ENCODE measurements around the gene PFAS.
A peak's percentile ranks its signal among the peaks of the same experiment; 100 is the strongest.
"Not testable (repeated sequence)": the region's sequence is repeated elsewhere in the genome, so short reads cannot be mapped to it uniquely, and the experiment has no call there.

Gene PFAS

GRCh38 chr17:8237175-8237574 is 11.9 kb upstream of the PFAS start:
- Histone ChIP-seq H3K9me3 (ENCODE audit: control insufficient read depth, insufficient read depth, low read length) (no peaks in the 10 kb centered on the region), H3K4me3 (ENCODE audit: low read depth, low read length) (no peak overlapping the region), H3K9ac (ENCODE audit: low read depth, low read length) (no peak overlapping the region), H3K4me1 (ENCODE audit: control insufficient read depth, insufficient read depth, low read length) (no peaks in the 10 kb centered on the region), H3K27me3 (ENCODE audit: control insufficient read depth, insufficient read depth, low read length) (no peaks in the 10 kb centered on the region), H3K36me3 (ENCODE audit: control insufficient read depth, insufficient read depth, low read length) (peaks cover 34% of the 10 kb centered on the region)

DNA sequence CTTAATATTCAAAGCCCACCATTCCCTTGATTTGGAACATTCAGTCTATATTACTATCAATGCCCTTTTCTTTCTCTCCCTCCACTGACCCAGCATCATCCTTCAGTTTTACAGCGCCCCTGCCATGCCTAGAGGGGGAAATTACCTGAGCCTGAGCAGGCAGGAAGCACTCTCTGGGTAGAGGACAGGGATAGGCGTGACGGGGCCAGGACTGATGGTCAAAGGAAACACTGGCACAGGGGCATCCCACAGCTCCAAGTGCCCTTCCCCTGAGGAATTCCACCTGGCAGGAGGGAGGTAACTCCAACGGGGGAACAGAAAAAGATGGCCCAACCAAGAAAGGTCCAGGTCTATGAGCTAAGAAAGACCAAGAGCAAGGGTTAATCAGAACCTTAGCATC is 11.2 kb upstream of the PFAS start:
- Histone ChIP-seq H3K4me3 (ENCODE audit: low read depth, low read length) (no peak overlapping the region), H3K4me1 (ENCODE audit: control insufficient read depth, insufficient read depth, low read length) (no peaks in the 10 kb centered on the region), H3K9ac (ENCODE audit: low read depth, low read length) (no peak overlapping the region), H3K9me3 (ENCODE audit: control insufficient read depth, insufficient read depth, low read length) (no peaks in the 10 kb centered on the region), H3K27me3 (ENCODE audit: control insufficient read depth, insufficient read depth, low read length) (no peaks in the 10 kb centered on the region), H3K36me3 (ENCODE audit: control insufficient read depth, insufficient read depth, low read length) (peaks cover 28% of the 10 kb centered on the region)

- Histone ChIP-seq H3K27me3 (ENCODE audit: control insufficient read depth, insufficient read depth, low read length) (no peaks in the 10 kb centered on the region), H3K9me3 (ENCODE audit: control insufficient read depth, insufficient read depth, low read length) (no peaks in the 10 kb centered on the region), H3K36me3 (ENCODE audit: control insufficient read depth, insufficient read depth, low read length) (no peaks in the 10 kb centered on the region), H3K4me3 (ENCODE audit: low read depth, low read length) (no peak overlapping the region), H3K4me1 (ENCODE audit: control insufficient read depth, insufficient read depth, low read length) (no peaks in the 10 kb centered on the region), H3K9ac (ENCODE audit: low read depth, low read length) (no peak overlapping the region)
These were observed 5.3 kb upstream of the PFAS start for GRCh38 chr17:8243827-8244226.

GRCh38 chr17:8244768-8245167 is 4.3 kb upstream of the PFAS start:
- Histone ChIP-seq H3K9me3 (ENCODE audit: control insufficient read depth, insufficient read depth, low read length) (no peaks in the 10 kb centered on the region), H3K27me3 (ENCODE audit: control insufficient read depth, insufficient read depth, low read length) (no peaks in the 10 kb centered on the region), H3K36me3 (ENCODE audit: control insufficient read depth, insufficient read depth, low read length) (no peaks in the 10 kb centered on the region), H3K4me1 (ENCODE audit: control insufficient read depth, insufficient read depth, low read length) (no peaks in the 10 kb centered on the region), H3K9ac (ENCODE audit: low read depth, low read length) (no peak overlapping the region), H3K4me3 (ENCODE audit: low read depth, low read length) (no peak overlapping the region)

- Histone ChIP-seq H3K4me3 (ENCODE audit: low read depth, low read length) (peak overlapping the region; percentile 99), H3K9ac (ENCODE audit: low read depth, low read length) (peak overlapping the region; percentile 93), H3K4me1 (ENCODE audit: control insufficient read depth, insufficient read depth, low read length) (peaks cover 3% of the 10 kb centered on the region), H3K27me3 (ENCODE audit: control insufficient read depth, insufficient read depth, low read length) (no peaks in the 10 kb centered on the region), H3K36me3 (ENCODE audit: control insufficient read depth, insufficient read depth, low read length) (peaks cover 8% of the 10 kb centered on the region), H3K9me3 (ENCODE audit: control insufficient read depth, insufficient read depth, low read length) (no peaks in the 10 kb centered on the region)
These were observed 772 bp downstream of the PFAS start for GRCh38 chr17:8249621-8250500.

DNA sequence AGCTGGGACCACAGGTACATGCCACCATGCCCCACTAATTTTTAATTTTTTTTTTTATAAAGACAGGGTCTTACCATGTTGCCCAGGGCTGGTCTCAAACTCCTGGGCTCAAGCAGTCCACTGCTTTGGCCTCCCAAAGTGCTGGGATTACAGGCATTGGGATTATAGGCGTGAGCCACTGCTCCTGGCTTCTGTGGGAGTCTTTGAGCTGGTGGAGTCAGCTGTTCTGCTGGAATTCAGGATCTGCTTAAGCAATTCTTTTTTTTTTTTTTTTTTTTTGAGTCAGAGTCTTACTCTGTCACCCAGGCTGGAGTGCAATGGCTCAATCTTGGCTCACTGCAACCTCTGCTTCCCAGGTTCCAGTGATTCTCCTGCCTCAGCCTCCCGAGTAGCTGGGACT is 2.3 kb downstream of the PFAS start:
- H3K27me3 ChIP-seq (ENCODE audit: control insufficient read depth, insufficient read depth, low read length); H3K9me3 ChIP-seq (ENCODE audit: control insufficient read depth, insufficient read depth, low read length); H3K4me1 ChIP-seq (ENCODE audit: control insufficient read depth, insufficient read depth, low read length); H3K9ac ChIP-seq (ENCODE audit: low read depth, low read length); H3K4me3 ChIP-seq (ENCODE audit: low read depth, low read length): not testable (repeated sequence)
- H3K36me3 ChIP-seq (ENCODE audit: control insufficient read depth, insufficient read depth, low read length): peaks cover 24% of the 10 kb centered on the region

DNA sequence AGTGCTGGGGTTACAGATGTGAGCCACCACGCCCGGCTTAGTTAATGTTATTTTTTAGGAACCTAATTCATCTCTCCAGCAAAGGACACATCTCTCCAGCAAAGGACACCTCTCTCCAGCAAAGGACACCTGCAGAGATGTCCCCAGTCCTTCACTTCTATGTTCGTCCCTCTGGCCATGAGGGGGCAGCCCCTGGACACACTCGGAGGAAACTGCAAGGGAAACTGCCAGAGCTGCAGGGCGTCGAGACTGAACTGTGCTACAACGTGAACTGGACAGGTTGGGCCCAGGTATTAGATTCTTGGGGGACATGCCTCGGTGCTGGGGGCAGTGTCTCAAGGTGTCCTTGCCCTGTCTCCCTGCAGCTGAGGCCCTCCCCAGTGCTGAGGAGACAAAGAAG is 4.7 kb downstream of the PFAS start:
- H3K36me3 ChIP-seq (ENCODE audit: control insufficient read depth, insufficient read depth, low read length): peaks cover 37% of the 10 kb centered on the region
- H3K4me1 ChIP-seq (ENCODE audit: control insufficient read depth, insufficient read depth, low read length): peaks cover 3% of the 10 kb centered on the region
- H3K4me3 ChIP-seq (ENCODE audit: low read depth, low read length): no peak overlapping the region
- no peak overlapping the region for H3K9ac ChIP-seq (ENCODE audit: low read depth, low read length)
- H3K9me3 ChIP-seq (ENCODE audit: control insufficient read depth, insufficient read depth, low read length): no peaks in the 10 kb centered on the region
- no peaks in the 10 kb centered on the region for H3K27me3 ChIP-seq (ENCODE audit: control insufficient read depth, insufficient read depth, low read length)

DNA sequence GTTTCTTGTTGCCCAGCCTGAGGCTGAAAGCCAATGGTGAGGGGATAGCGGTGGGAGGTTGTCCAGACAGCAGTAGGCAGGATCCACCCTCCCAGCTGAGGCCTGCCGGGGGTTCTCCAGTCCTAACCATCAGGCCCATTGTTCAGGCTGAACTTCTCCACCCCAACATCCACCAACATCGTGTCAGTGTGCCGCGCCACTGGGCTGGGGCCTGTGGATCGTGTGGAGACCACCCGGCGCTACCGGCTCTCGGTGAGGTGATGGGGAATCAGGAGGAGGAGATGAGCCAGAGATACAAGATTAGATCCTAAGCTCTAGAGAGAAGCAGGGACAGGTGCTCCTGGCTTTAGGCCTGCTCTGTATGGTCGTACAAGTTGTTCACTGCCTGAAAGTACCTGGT is 5.8 kb downstream of the PFAS start:
- Histone ChIP-seq H3K4me1 (ENCODE audit: control insufficient read depth, insufficient read depth, low read length) (peaks cover 3% of the 10 kb centered on the region), H3K4me3 (ENCODE audit: low read depth, low read length) (no peak overlapping the region), H3K9ac (ENCODE audit: low read depth, low read length) (no peak overlapping the region), H3K27me3 (ENCODE audit: control insufficient read depth, insufficient read depth, low read length) (no peaks in the 10 kb centered on the region), H3K9me3 (ENCODE audit: control insufficient read depth, insufficient read depth, low read length) (no peaks in the 10 kb centered on the region), H3K36me3 (ENCODE audit: control insufficient read depth, insufficient read depth, low read length) (peaks cover 42% of the 10 kb centered on the region)

DNA sequence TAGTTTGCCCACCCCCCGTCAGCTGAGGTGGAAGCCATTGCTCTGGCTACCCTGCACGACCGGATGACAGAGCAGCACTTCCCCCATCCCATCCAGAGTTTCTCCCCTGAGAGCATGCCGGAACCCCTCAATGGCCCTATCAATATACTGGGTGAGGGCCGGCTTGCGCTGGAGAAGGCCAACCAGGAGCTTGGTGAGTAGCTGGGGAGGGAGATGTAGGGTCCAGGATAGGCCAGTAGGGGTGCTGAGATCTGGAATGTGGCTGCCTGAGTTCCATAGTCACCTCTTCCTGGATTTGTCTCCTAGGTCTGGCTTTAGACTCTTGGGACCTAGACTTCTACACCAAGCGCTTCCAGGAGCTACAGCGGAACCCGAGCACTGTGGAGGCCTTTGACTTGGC is 6.4 kb downstream of the PFAS start:
- Histone ChIP-seq H3K9me3 (ENCODE audit: control insufficient read depth, insufficient read depth, low read length) (no peaks in the 10 kb centered on the region), H3K4me1 (ENCODE audit: control insufficient read depth, insufficient read depth, low read length) (no peaks in the 10 kb centered on the region), H3K4me3 (ENCODE audit: low read depth, low read length) (no peak overlapping the region), H3K9ac (ENCODE audit: low read depth, low read length) (no peak overlapping the region), H3K27me3 (ENCODE audit: control insufficient read depth, insufficient read depth, low read length) (no peaks in the 10 kb centered on the region), H3K36me3 (ENCODE audit: control insufficient read depth, insufficient read depth, low read length) (peaks cover 42% of the 10 kb centered on the region)

- Histone ChIP-seq H3K36me3 (ENCODE audit: control insufficient read depth, insufficient read depth, low read length) (peaks cover 47% of the 10 kb centered on the region), H3K4me1 (ENCODE audit: control insufficient read depth, insufficient read depth, low read length) (no peaks in the 10 kb centered on the region)
These were observed 7.2 kb downstream of the PFAS start for GRCh38 chr17:8256291-8256690.

GRCh38 chr17:8256691-8257090 is 7.6 kb downstream of the PFAS start:
- H3K36me3 ChIP-seq (ENCODE audit: control insufficient read depth, insufficient read depth, low read length): peaks cover 51% of the 10 kb centered on the region
- H3K9ac ChIP-seq (ENCODE audit: low read depth, low read length): no peak overlapping the region
- H3K9me3 ChIP-seq (ENCODE audit: control insufficient read depth, insufficient read depth, low read length): no peaks in the 10 kb centered on the region

More at GRCh38 chr17:8256291-8256690, 7.2 kb downstream of the PFAS start:
- H3K9me3 ChIP-seq (ENCODE audit: control insufficient read depth, insufficient read depth, low read length): no peaks in the 10 kb centered on the region
- no peaks in the 10 kb centered on the region for H3K27me3 ChIP-seq (ENCODE audit: control insufficient read depth, insufficient read depth, low read length)
- no peak overlapping the region for H3K4me3 ChIP-seq (ENCODE audit: low read depth, low read length)
- no peak overlapping the region for H3K9ac ChIP-seq (ENCODE audit: low read depth, low read length)

GRCh38 chr17:8257801-8258200 is 8.7 kb downstream of the PFAS start:
- Histone ChIP-seq H3K9ac (ENCODE audit: low read depth, low read length) (no peak overlapping the region), H3K4me3 (ENCODE audit: low read depth, low read length) (no peak overlapping the region), H3K36me3 (ENCODE audit: control insufficient read depth, insufficient read depth, low read length) (peaks cover 54% of the 10 kb centered on the region), H3K27me3 (ENCODE audit: control insufficient read depth, insufficient read depth, low read length) (no peaks in the 10 kb centered on the region), H3K9me3 (ENCODE audit: control insufficient read depth, insufficient read depth, low read length) (no peaks in the 10 kb centered on the region), H3K4me1 (ENCODE audit: control insufficient read depth, insufficient read depth, low read length) (no peaks in the 10 kb centered on the region)

More at GRCh38 chr17:8256691-8257090, 7.6 kb downstream of the PFAS start:
- Histone ChIP-seq H3K4me1 (ENCODE audit: control insufficient read depth, insufficient read depth, low read length) (no peaks in the 10 kb centered on the region), H3K4me3 (ENCODE audit: low read depth, low read length) (no peak overlapping the region), H3K27me3 (ENCODE audit: control insufficient read depth, insufficient read depth, low read length) (no peaks in the 10 kb centered on the region)
